ENCODE measurements around the gene C11orf58. TPM values are rescaled to one million over a fixed set of nuclear protein-coding genes. Genes with fewer than 3 reads are reported as not detected.
A peak's percentile ranks its signal among the peaks of the same experiment; 100 is the strongest.

C11orf58 gene
- total RNA-seq = 100 to 1,000 TPM; 114 to 123 TPM

- no peaks in the 10 kb centered on the region for H3K27me3 Mint-ChIP-seq (ENCODE audit: low read depth)
- H3K4me3 Mint-ChIP-seq = peak within 1 kb of the TSS; percentile 73
- H3K9me3 Mint-ChIP-seq = no peaks in the 10 kb centered on the region
- DNase-seq = peak; percentile 97
- intact Hi-C loops (cut with micrococcal nuclease) = loop anchor here (1.0 to 5.0 kb wide), 10 partner anchors 11 to 1847 kb away; partner anchors contain the start of genes NCR3LG1, NUCB2, RPS13 and SERGEF
- peaks cover 9% of the 10 kb centered on the region for H3K36me3 Mint-ChIP-seq (ENCODE audit: low read depth)
- peaks cover 22% of the 10 kb centered on the region for H3K4me1 Mint-ChIP-seq (ENCODE audit: low read depth)
- H3K27ac Mint-ChIP-seq = peak within 1 kb of the TSS; percentile 85
- CTCF ChIA-PET = interaction anchor here (0.6 kb wide), 1 partner anchor 12 kb away, joined by 3 read pairs; no protein-coding TSS in a partner anchor
These were observed at the start of gene C11orf58 for GRCh38 chr11:16738193-16738946. Gene C11orf58, plus strand, starts transcription at chr11:16738647. Its CDS starts 132 bp downstream, at chr11:16738779.

- no peak for DNase-seq
- Mint-ChIP-seq H3K27me3 (ENCODE audit: low read depth) (peaks cover 3% of the 10 kb centered on the region), H3K4me3 (no peak overlapping the region), H3K4me1 (ENCODE audit: low read depth) (no peaks in the 10 kb centered on the region), H3K9me3 (peaks cover under 1% of the 10 kb centered on the region), H3K27ac (no peak overlapping the region), H3K36me3 (ENCODE audit: low read depth) (no peaks in the 10 kb centered on the region)
- intact Hi-C loops (cut with micrococcal nuclease) = no loop called here
- CTCF ChIA-PET = no interaction called here
These were observed 48.4 kb upstream of the C11orf58 start for GRCh38 chr11:16690086-16690485.

- intact Hi-C loops (cut with micrococcal nuclease) = no loop called here
- Mint-ChIP-seq H3K27me3 (ENCODE audit: low read depth) (peaks cover 4% of the 10 kb centered on the region), H3K36me3 (ENCODE audit: low read depth) (no peaks in the 10 kb centered on the region), H3K27ac (no peak overlapping the region), H3K4me1 (ENCODE audit: low read depth) (no peaks in the 10 kb centered on the region), H3K4me3 (no peak overlapping the region), H3K9me3 (no peaks in the 10 kb centered on the region)
- no peak for DNase-seq
- CTCF ChIA-PET = no interaction called here
These were observed 34.7 kb upstream of the C11orf58 start for GRCh38 chr11:16703795-16704194.

GRCh38 chr11:16713594-16713993 lies 24.9 kb upstream of the C11orf58 start:
- no peaks in the 10 kb centered on the region for H3K27me3 Mint-ChIP-seq (ENCODE audit: low read depth)
- no peak for DNase-seq
- CTCF ChIA-PET = interaction anchor here (0.6 kb wide), 1 partner anchor 8 kb away, joined by 3 read pairs; no protein-coding TSS in a partner anchor
- H3K4me3 Mint-ChIP-seq = no peak overlapping the region
- H3K36me3 Mint-ChIP-seq (ENCODE audit: low read depth) = no peaks in the 10 kb centered on the region
- no peaks in the 10 kb centered on the region for H3K9me3 Mint-ChIP-seq
- no peak overlapping the region for H3K27ac Mint-ChIP-seq
- intact Hi-C loops (cut with micrococcal nuclease) = no loop called here
- no peaks in the 10 kb centered on the region for H3K4me1 Mint-ChIP-seq (ENCODE audit: low read depth)

GRCh38 chr11:16722581-16723344 lies 15.7 kb upstream of the C11orf58 start:
- intact Hi-C loops (cut with micrococcal nuclease) = no loop called here
- DNase-seq = no peak
- Mint-ChIP-seq H3K27me3 (ENCODE audit: low read depth) (no peaks in the 10 kb centered on the region), H3K4me3 (no peak overlapping the region), H3K9me3 (no peaks in the 10 kb centered on the region), H3K27ac (no peak overlapping the region), H3K36me3 (ENCODE audit: low read depth) (no peaks in the 10 kb centered on the region), H3K4me1 (ENCODE audit: low read depth) (no peaks in the 10 kb centered on the region)
- CTCF ChIA-PET = no interaction called here

GRCh38 chr11:16727806-16728205 lies 10.6 kb upstream of the C11orf58 start:
- CTCF ChIA-PET = no interaction called here
- Mint-ChIP-seq H3K4me3 (no peak overlapping the region), H3K36me3 (ENCODE audit: low read depth) (peaks cover 1% of the 10 kb centered on the region), H3K4me1 (ENCODE audit: low read depth) (no peaks in the 10 kb centered on the region), H3K27me3 (ENCODE audit: low read depth) (no peaks in the 10 kb centered on the region), H3K9me3 (no peaks in the 10 kb centered on the region), H3K27ac (no peak overlapping the region)
- intact Hi-C loops (cut with micrococcal nuclease) = no loop called here
- DNase-seq = no peak

- Mint-ChIP-seq H3K4me3 (peak overlapping the region; percentile 73), H3K27ac (peak overlapping the region; percentile 85), H3K4me1 (ENCODE audit: low read depth) (peaks cover 18% of the 10 kb centered on the region), H3K27me3 (ENCODE audit: low read depth) (no peaks in the 10 kb centered on the region), H3K36me3 (ENCODE audit: low read depth) (peaks cover 6% of the 10 kb centered on the region), H3K9me3 (no peaks in the 10 kb centered on the region)
- intact Hi-C loops (cut with micrococcal nuclease) = loop anchor here (1.0 to 5.0 kb wide), 10 partner anchors 11 to 1847 kb away; partner anchors contain the start of genes NCR3LG1, NUCB2, RPS13 and SERGEF
- DNase-seq = no peak
- CTCF ChIA-PET = no interaction called here
These were observed 642 bp upstream of the C11orf58 start for GRCh38 chr11:16737818-16738192.

GRCh38 chr11:16738947-16739815 lies 734 bp downstream of the C11orf58 start:
- Mint-ChIP-seq H3K9me3 (no peaks in the 10 kb centered on the region), H3K4me1 (ENCODE audit: low read depth) (peaks cover 28% of the 10 kb centered on the region), H3K27ac (no peak overlapping the region), H3K36me3 (ENCODE audit: low read depth) (peaks cover 10% of the 10 kb centered on the region), H3K4me3 (no peak overlapping the region), H3K27me3 (ENCODE audit: low read depth) (no peaks in the 10 kb centered on the region)
- intact Hi-C loops (cut with micrococcal nuclease) = loop anchor here (1.0 to 5.0 kb wide), 10 partner anchors 10 to 1848 kb away; partner anchors contain the start of genes NCR3LG1, NUCB2, RPS13 and SERGEF
- CTCF ChIA-PET = interaction anchor here (0.7 to 0.8 kb wide), 2 partner anchors 10 to 21 kb away, joined by 3 read pairs; no protein-coding TSS in a partner anchor
- DNase-seq = no peak

GRCh38 chr11:16741473-16741872 lies 3.0 kb downstream of the C11orf58 start:
- no peaks in the 10 kb centered on the region for H3K9me3 Mint-ChIP-seq
- H3K27ac Mint-ChIP-seq = peak overlapping the region; percentile 7
- intact Hi-C loops (cut with micrococcal nuclease) = no loop called here
- DNase-seq = no peak
- CTCF ChIA-PET = no interaction called here
- H3K27me3 Mint-ChIP-seq (ENCODE audit: low read depth) = no peaks in the 10 kb centered on the region
- H3K4me1 Mint-ChIP-seq (ENCODE audit: low read depth) = peaks cover 47% of the 10 kb centered on the region
- H3K36me3 Mint-ChIP-seq (ENCODE audit: low read depth) = peaks cover 18% of the 10 kb centered on the region
- H3K4me3 Mint-ChIP-seq = peak overlapping the region; percentile 17

- no peak overlapping the region for H3K27ac Mint-ChIP-seq
- H3K36me3 Mint-ChIP-seq (ENCODE audit: low read depth) = peaks cover 23% of the 10 kb centered on the region
- no peaks in the 10 kb centered on the region for H3K9me3 Mint-ChIP-seq
These were observed 5.0 kb downstream of the C11orf58 start for GRCh38 chr11:16743478-16743877.

GRCh38 chr11:16744128-16744725 lies 5.8 kb downstream of the C11orf58 start:
- Mint-ChIP-seq H3K9me3 (no peaks in the 10 kb centered on the region), H3K4me3 (no peak overlapping the region), H3K36me3 (ENCODE audit: low read depth) (peaks cover 25% of the 10 kb centered on the region), H3K4me1 (ENCODE audit: low read depth) (peaks cover 49% of the 10 kb centered on the region), H3K27ac (peak overlapping the region; percentile 47), H3K27me3 (ENCODE audit: low read depth) (no peaks in the 10 kb centered on the region)
- intact Hi-C loops (cut with micrococcal nuclease) = no loop called here
- DNase-seq = no peak
- CTCF ChIA-PET = no interaction called here

More at GRCh38 chr11:16743478-16743877, 5.0 kb downstream of the C11orf58 start:
- Mint-ChIP-seq H3K4me1 (ENCODE audit: low read depth) (peaks cover 46% of the 10 kb centered on the region), H3K4me3 (no peak overlapping the region), H3K27me3 (ENCODE audit: low read depth) (no peaks in the 10 kb centered on the region)
- CTCF ChIA-PET = no interaction called here
- no peak for DNase-seq
- intact Hi-C loops (cut with micrococcal nuclease) = no loop called here

Data from activated naive CD4-positive, alpha-beta T cell treated with anti-CD3 and anti-CD28 coated beads for 36 hours (primary cell).